Loucy (cell line): ENCODE results near the gene SH2D4B.

Experiments used
- EZH2phosphoT487 ChIP-seq: fragments of 200-600 bp; IDR thresholded peaks from 2 replicates; pipeline ENCODE4 v1.6.1; 2018; ENCODE audit warnings: antibody characterized with exemption, mild to moderate bottlenecking, moderate library complexity, borderline replicate concordance
- TF ChIP-seq, protein P1 (sequence below): fragments of 200-600 bp; sonication (generic); conservative IDR thresholded peaks from 2 replicates; pipeline ENCODE4 v1.5.1; 2014; ENCODE audit warnings: mild to moderate bottlenecking, antibody characterized with exemption, low read length

DNA sequence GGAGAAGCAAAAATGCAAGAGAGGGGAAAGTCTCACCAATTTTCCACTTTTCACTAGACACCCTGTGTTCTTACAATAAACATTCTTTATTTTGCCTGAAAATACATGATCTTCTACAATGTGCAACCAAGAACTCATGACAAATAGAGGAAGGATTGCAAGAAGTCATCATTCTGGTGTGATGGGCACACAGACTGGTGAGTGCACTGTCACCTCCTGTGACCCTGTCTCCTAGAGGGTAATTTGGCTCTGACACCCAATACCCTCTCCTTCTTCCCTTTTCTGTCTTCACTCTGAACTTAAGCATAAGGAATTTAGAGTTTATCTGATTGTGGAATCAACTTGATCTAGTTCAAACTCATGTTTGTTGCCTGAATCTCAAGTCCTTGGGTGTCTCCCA lies 153.7 kb downstream of the SH2D4B start:
- TF ChIP-seq, protein P1, sequence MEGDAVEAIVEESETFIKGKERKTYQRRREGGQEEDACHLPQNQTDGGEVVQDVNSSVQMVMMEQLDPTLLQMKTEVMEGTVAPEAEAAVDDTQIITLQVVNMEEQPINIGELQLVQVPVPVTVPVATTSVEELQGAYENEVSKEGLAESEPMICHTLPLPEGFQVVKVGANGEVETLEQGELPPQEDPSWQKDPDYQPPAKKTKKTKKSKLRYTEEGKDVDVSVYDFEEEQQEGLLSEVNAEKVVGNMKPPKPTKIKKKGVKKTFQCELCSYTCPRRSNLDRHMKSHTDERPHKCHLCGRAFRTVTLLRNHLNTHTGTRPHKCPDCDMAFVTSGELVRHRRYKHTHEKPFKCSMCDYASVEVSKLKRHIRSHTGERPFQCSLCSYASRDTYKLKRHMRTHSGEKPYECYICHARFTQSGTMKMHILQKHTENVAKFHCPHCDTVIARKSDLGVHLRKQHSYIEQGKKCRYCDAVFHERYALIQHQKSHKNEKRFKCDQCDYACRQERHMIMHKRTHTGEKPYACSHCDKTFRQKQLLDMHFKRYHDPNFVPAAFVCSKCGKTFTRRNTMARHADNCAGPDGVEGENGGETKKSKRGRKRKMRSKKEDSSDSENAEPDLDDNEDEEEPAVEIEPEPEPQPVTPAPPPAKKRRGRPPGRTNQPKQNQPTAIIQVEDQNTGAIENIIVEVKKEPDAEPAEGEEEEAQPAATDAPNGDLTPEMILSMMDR, result no peak
- no peak for TF ChIP-seq EZH2phosphoT487
